ENCODE results near the gene TBC1D8.

DNA sequence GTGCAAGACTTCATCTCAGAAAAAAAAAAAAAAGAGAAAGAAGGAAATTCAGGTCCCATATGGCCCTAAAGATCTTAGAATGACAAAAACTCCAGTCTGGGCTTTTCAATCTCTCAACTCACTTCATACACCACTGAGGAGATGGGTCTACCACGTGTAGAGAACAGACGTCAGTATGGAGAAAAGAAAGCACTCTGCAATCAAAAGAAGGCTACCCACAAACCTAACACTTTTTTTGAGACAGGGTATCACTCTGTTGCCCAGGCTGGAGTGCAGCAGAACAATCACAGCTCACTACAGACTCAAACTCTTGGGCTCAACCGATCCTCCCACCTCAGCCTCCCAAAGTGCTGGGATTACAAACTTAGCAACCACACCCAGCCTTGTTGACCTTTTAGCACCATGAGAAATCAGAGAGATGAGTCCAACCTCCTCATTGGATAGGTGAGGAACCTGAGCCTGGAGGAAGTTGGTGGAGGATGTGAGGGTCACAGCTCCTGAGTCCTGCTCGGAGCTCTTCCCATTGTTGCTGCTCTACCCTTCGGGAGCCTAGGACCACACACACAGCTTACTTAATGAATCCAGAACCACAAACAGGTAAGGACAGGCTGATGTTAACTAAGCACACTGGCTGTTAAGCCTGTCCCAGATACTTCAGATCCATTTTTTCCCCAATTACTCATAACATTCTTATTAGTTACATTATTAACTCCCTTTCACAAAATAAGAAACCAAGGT lies 23.7 kb downstream of the TBC1D8 start:
- TF ChIP-seq, protein P1, sequence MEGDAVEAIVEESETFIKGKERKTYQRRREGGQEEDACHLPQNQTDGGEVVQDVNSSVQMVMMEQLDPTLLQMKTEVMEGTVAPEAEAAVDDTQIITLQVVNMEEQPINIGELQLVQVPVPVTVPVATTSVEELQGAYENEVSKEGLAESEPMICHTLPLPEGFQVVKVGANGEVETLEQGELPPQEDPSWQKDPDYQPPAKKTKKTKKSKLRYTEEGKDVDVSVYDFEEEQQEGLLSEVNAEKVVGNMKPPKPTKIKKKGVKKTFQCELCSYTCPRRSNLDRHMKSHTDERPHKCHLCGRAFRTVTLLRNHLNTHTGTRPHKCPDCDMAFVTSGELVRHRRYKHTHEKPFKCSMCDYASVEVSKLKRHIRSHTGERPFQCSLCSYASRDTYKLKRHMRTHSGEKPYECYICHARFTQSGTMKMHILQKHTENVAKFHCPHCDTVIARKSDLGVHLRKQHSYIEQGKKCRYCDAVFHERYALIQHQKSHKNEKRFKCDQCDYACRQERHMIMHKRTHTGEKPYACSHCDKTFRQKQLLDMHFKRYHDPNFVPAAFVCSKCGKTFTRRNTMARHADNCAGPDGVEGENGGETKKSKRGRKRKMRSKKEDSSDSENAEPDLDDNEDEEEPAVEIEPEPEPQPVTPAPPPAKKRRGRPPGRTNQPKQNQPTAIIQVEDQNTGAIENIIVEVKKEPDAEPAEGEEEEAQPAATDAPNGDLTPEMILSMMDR (IDR thresholded peaks at IDR 0.05; ENCODE audit: low read depth, low read length), result no peak
- TF ChIP-seq POLR2A (IDR thresholded peaks at IDR 0.05; ENCODE audit: extremely low read depth, insufficient read length) (no peak), MYC (IDR thresholded peaks at IDR 0.05; ENCODE audit: low read depth, low read length) (no peak)
- TF ChIP-seq, protein P2, sequence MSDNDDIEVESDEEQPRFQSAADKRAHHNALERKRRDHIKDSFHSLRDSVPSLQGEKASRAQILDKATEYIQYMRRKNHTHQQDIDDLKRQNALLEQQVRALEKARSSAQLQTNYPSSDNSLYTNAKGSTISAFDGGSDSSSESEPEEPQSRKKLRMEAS (IDR thresholded peaks at IDR 0.05; ENCODE audit: low read depth, low read length), result no peak

Data from NB4 (cell line).